Measurements from ENCODE around the gene CLEC18A. TPM values are rescaled to one million over a fixed set of nuclear protein-coding genes. Genes with fewer than 3 reads are reported as not detected.
"Not testable (repeated sequence)": the region's sequence is repeated elsewhere in the genome, so short reads cannot be mapped to it uniquely, and the experiment has no call there.

Gene CLEC18A
- total and polyA plus RNA-seq, 9 donors: 0.29 to 1.1 (median 0.53) TPM; not detected in 1

- H3K27me3 ChIP-seq (ENCODE audit: control insufficient read depth, insufficient read depth, low read length); H3K4me3 ChIP-seq (ENCODE audit: low read length); H3K36me3 ChIP-seq (ENCODE audit: control insufficient read depth, insufficient read depth, low read length); H3K27ac ChIP-seq (ENCODE audit: low read length); H3K4me1 ChIP-seq (ENCODE audit: control insufficient read depth, insufficient read depth, low read length); H3K9me3 ChIP-seq (replicated peaks; ENCODE audit: control insufficient read depth, low read depth, low read length); DNase-seq: not testable (repeated sequence)
- WGBS (ENCODE audit: insufficient coverage): no CpG with 5 or more reads among the region's 4 CpGs
Measured at GRCh38 chr16:69969657-69970056, 18.5 kb downstream of the CLEC18A start.

GRCh38 chr16:69972120-69972519 lies 21.0 kb downstream of the CLEC18A start:
- not testable (repeated sequence) for H3K27ac ChIP-seq (ENCODE audit: low read length); DNase-seq; H3K36me3 ChIP-seq (ENCODE audit: control insufficient read depth, insufficient read depth, low read length); H3K4me1 ChIP-seq (ENCODE audit: control insufficient read depth, insufficient read depth, low read length); H3K4me3 ChIP-seq (ENCODE audit: low read length); H3K27me3 ChIP-seq (ENCODE audit: control insufficient read depth, insufficient read depth, low read length); H3K9me3 ChIP-seq (replicated peaks; ENCODE audit: control insufficient read depth, low read depth, low read length)
- no CpG with 5 or more reads among the region's 7 CpGs for WGBS (ENCODE audit: insufficient coverage)

GRCh38 chr16:69972935-69973334 lies 21.8 kb downstream of the CLEC18A start:
- not testable (repeated sequence) for H3K36me3 ChIP-seq (ENCODE audit: control insufficient read depth, insufficient read depth, low read length); DNase-seq; H3K4me1 ChIP-seq (ENCODE audit: control insufficient read depth, insufficient read depth, low read length); H3K27me3 ChIP-seq (ENCODE audit: control insufficient read depth, insufficient read depth, low read length); H3K27ac ChIP-seq (ENCODE audit: low read length); H3K9me3 ChIP-seq (replicated peaks; ENCODE audit: control insufficient read depth, low read depth, low read length); H3K4me3 ChIP-seq (ENCODE audit: low read length)
- WGBS (ENCODE audit: insufficient coverage): no CpG with 5 or more reads among the region's 8 CpGs

GRCh38 chr16:69985196-69985595 lies 34.1 kb downstream of the CLEC18A start:
- not testable (repeated sequence) for H3K27ac ChIP-seq (ENCODE audit: low read length); H3K4me3 ChIP-seq (ENCODE audit: low read length); H3K9me3 ChIP-seq (replicated peaks; ENCODE audit: control insufficient read depth, low read depth, low read length); H3K4me1 ChIP-seq (ENCODE audit: control insufficient read depth, insufficient read depth, low read length); H3K27me3 ChIP-seq (ENCODE audit: control insufficient read depth, insufficient read depth, low read length); DNase-seq; H3K36me3 ChIP-seq (ENCODE audit: control insufficient read depth, insufficient read depth, low read length)
- no CpG with 5 or more reads among the region's 1 CpG for WGBS (ENCODE audit: insufficient coverage)

- not testable (repeated sequence) for DNase-seq; H3K27me3 ChIP-seq (ENCODE audit: control insufficient read depth, insufficient read depth, low read length); H3K4me3 ChIP-seq (ENCODE audit: low read length); H3K4me1 ChIP-seq (ENCODE audit: control insufficient read depth, insufficient read depth, low read length); H3K9me3 ChIP-seq (replicated peaks; ENCODE audit: control insufficient read depth, low read depth, low read length); H3K36me3 ChIP-seq (ENCODE audit: control insufficient read depth, insufficient read depth, low read length); H3K27ac ChIP-seq (ENCODE audit: low read length)
- 29% methylated on average over 1 of the region's 3 CpGs for WGBS (ENCODE audit: insufficient coverage)
Measured at GRCh38 chr16:69997956-69998355, 46.8 kb downstream of the CLEC18A start.

GRCh38 chr16:69999801-70000200 lies 48.7 kb downstream of the CLEC18A start:
- 97% methylated on average over 5 of the region's 9 CpGs for WGBS (ENCODE audit: insufficient coverage)
- H3K27me3 ChIP-seq (ENCODE audit: control insufficient read depth, insufficient read depth, low read length); H3K27ac ChIP-seq (ENCODE audit: low read length); DNase-seq; H3K9me3 ChIP-seq (replicated peaks; ENCODE audit: control insufficient read depth, low read depth, low read length); H3K4me1 ChIP-seq (ENCODE audit: control insufficient read depth, insufficient read depth, low read length); H3K36me3 ChIP-seq (ENCODE audit: control insufficient read depth, insufficient read depth, low read length); H3K4me3 ChIP-seq (ENCODE audit: low read length): not testable (repeated sequence)

- H3K36me3 ChIP-seq (ENCODE audit: control insufficient read depth, insufficient read depth, low read length); H3K9me3 ChIP-seq (replicated peaks; ENCODE audit: control insufficient read depth, low read depth, low read length); H3K4me1 ChIP-seq (ENCODE audit: control insufficient read depth, insufficient read depth, low read length); H3K27me3 ChIP-seq (ENCODE audit: control insufficient read depth, insufficient read depth, low read length); H3K4me3 ChIP-seq (ENCODE audit: low read length); DNase-seq; H3K27ac ChIP-seq (ENCODE audit: low read length): not testable (repeated sequence)
- WGBS (ENCODE audit: insufficient coverage): no CpG with 5 or more reads among the region's 2 CpGs
Measured at GRCh38 chr16:70003511-70003910, 52.4 kb downstream of the CLEC18A start.

- H3K36me3 ChIP-seq (ENCODE audit: control insufficient read depth, insufficient read depth, low read length); DNase-seq; H3K4me1 ChIP-seq (ENCODE audit: control insufficient read depth, insufficient read depth, low read length); H3K4me3 ChIP-seq (ENCODE audit: low read length); H3K27me3 ChIP-seq (ENCODE audit: control insufficient read depth, insufficient read depth, low read length); H3K27ac ChIP-seq (ENCODE audit: low read length); H3K9me3 ChIP-seq (replicated peaks; ENCODE audit: control insufficient read depth, low read depth, low read length): not testable (repeated sequence)
- WGBS (ENCODE audit: insufficient coverage): no CpG with 5 or more reads among the region's 3 CpGs
Measured at GRCh38 chr16:70008604-70009003, 57.5 kb downstream of the CLEC18A start.

- not testable (repeated sequence) for H3K36me3 ChIP-seq (ENCODE audit: control insufficient read depth, insufficient read depth, low read length)
Measured at GRCh38 chr16:70010615-70011014, 59.5 kb downstream of the CLEC18A start.

GRCh38 chr16:70011120-70011519 lies 60.0 kb downstream of the CLEC18A start:
- not testable (repeated sequence) for H3K27me3 ChIP-seq (ENCODE audit: control insufficient read depth, insufficient read depth, low read length); H3K27ac ChIP-seq (ENCODE audit: low read length); H3K9me3 ChIP-seq (replicated peaks; ENCODE audit: control insufficient read depth, low read depth, low read length); H3K36me3 ChIP-seq (ENCODE audit: control insufficient read depth, insufficient read depth, low read length); H3K4me1 ChIP-seq (ENCODE audit: control insufficient read depth, insufficient read depth, low read length); H3K4me3 ChIP-seq (ENCODE audit: low read length)
- DNase-seq: peak; percentile 13
- WGBS (ENCODE audit: insufficient coverage): 52% methylated on average over 2 of the region's 11 CpGs

More at GRCh38 chr16:70010615-70011014, 59.5 kb downstream of the CLEC18A start:
- H3K27ac ChIP-seq (ENCODE audit: low read length); H3K4me1 ChIP-seq (ENCODE audit: control insufficient read depth, insufficient read depth, low read length); H3K27me3 ChIP-seq (ENCODE audit: control insufficient read depth, insufficient read depth, low read length); DNase-seq; H3K4me3 ChIP-seq (ENCODE audit: low read length); H3K9me3 ChIP-seq (replicated peaks; ENCODE audit: control insufficient read depth, low read depth, low read length): not testable (repeated sequence)
- 51% methylated on average over 3 of the region's 8 CpGs for WGBS (ENCODE audit: insufficient coverage)

- not testable (repeated sequence) for H3K4me1 ChIP-seq (ENCODE audit: control insufficient read depth, insufficient read depth, low read length); DNase-seq; H3K36me3 ChIP-seq (ENCODE audit: control insufficient read depth, insufficient read depth, low read length); H3K27ac ChIP-seq (ENCODE audit: low read length); H3K4me3 ChIP-seq (ENCODE audit: low read length); H3K9me3 ChIP-seq (replicated peaks; ENCODE audit: control insufficient read depth, low read depth, low read length); H3K27me3 ChIP-seq (ENCODE audit: control insufficient read depth, insufficient read depth, low read length)
- WGBS (ENCODE audit: insufficient coverage): 88% methylated on average over 10 of the region's 11 CpGs
Measured at GRCh38 chr16:70012354-70012753, 61.2 kb downstream of the CLEC18A start.

Data from muscle of leg (tissue), 11 donors.